Colonic mucosa (tissue), 4 donors: Measurements from ENCODE around the gene OPN4. TPM values are rescaled to one million over a fixed set of nuclear protein-coding genes. Genes with fewer than 3 reads are reported as not detected.

ENCODE experiments used
- DNase-seq: peaks from one replicate; pipeline ENCODE4 v3.0.0-alpha.2; 2020
- H3K27ac ChIP-seq: fragments of 200-600 bp; one replicate; pipeline ENCODE4 v1.8.0; 2021
- H3K27me3 ChIP-seq: fragments of 200-600 bp; one replicate; pipeline ENCODE4 v1.8.0; 2021
- H3K36me3 ChIP-seq: fragments of 200-600 bp; one replicate; pipeline ENCODE4 v1.8.0; 2021
- H3K4me1 ChIP-seq: fragments of 200-600 bp; one replicate; pipeline ENCODE4 v1.8.0; 2021; ENCODE audit warnings: mild to moderate bottlenecking
- H3K4me3 ChIP-seq: fragments of 200-600 bp; one replicate; pipeline ENCODE4 v1.8.0; 2021
- H3K9ac ChIP-seq, 2 donors: one replicate each; pipeline ENCODE4 v1.7.0; 2013; ENCODE audit warnings: control low read depth in 2 of 2, low read depth in 2 of 2, low read length in 2 of 2
- H3K9me3 ChIP-seq: fragments of 200-600 bp; one replicate; pipeline ENCODE4 v1.8.0; 2021
- CTCF ChIP-seq: fragments of 200-600 bp; IDR thresholded peaks from one replicate; pipeline ENCODE4 v1.8.0; 2022; ENCODE audit warnings: antibody characterized with exemption, mild to moderate bottlenecking
- intact Hi-C: fragments of 100-400 bp; cut with DNase I; formaldehyde crosslinking; loops from one replicate; pipeline ENCODE4 v1.14.1; 2022
- total RNA-seq, 2 donors: library from RNA; stranded (reverse); fragmentation: NEBNext Ultra II Directional in 1 of 2; extraction: Animal tissue kit (Norgen Biotek cat#: 25700) in 1 of 2; gene quantifications; one replicate each; pipeline ENCODE4 v1.2.1, GENCODE V29; 2021
- donor health status: healthy.
- donor health status: DM: no; HTN: no; CAD: no.
- donor health status: DM: no; HTN: no; CAD: no.

The OPN4 gene
- total RNA-seq, 2 donors from 2014 or later, result not detected

DNA sequence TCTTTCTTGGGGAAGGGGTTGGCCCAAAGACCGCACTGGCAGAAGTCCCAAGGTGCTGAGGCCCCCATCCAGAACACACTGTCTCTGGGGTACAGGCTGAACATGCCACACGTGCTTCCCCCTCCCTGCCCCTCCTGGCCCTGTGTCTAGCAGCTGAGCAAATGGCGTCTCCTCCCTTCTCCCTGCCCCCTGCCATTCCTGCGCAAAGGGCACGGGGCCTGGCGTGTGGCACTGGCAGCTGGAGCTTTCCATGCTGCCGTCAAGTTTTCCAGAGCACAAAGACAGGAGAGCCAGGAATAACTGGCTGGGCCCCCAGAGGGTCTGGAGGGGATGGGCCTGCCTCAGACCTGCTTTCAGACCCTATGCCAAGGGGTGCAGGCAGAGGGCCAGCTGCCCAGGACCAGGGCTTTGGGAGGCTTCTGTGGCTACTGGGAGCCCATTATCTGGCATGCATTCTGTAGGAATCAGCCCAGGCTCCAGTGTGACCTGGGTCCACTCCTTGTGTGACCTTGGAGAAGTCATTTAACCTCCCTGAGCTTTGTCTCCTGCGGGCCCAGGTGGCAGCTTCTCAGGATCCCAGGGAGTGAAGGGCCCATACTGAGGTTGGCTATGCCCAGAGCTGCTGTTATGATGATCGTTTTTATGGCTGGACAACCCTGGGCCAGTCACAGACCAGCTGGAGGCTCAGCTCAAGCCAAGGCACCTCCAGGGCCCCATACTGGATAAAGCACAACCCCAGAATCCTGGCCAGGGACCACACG is 13.3 kb downstream of the OPN4 start:
- Histone ChIP-seq H3K36me3 (no peaks in the 10 kb centered on the region), H3K9ac (peak overlapping the region in 1 of 2 donors; percentile 31), H3K27ac (no peak overlapping the region), H3K9me3 (no peaks in the 10 kb centered on the region), H3K4me1 (peaks cover 5% of the 10 kb centered on the region), H3K4me3 (no peak overlapping the region), H3K27me3 (no peaks in the 10 kb centered on the region)
- no peak for DNase-seq
- no peak for TF ChIP-seq CTCF
- intact Hi-C loops, result no loop called here

- peak within 1 kb of the TSS; percentile 27 for H3K27ac ChIP-seq
- H3K4me3 ChIP-seq, result no peak within 1 kb of the TSS
- no peaks in the 10 kb centered on the region for H3K9me3 ChIP-seq
- DNase-seq, result no peak
- H3K4me1 ChIP-seq, result peaks cover 5% of the 10 kb centered on the region
- peak within 1 kb of the TSS; percentile 26 to 31 for H3K9ac ChIP-seq
- TF ChIP-seq CTCF, result no peak
- no peaks in the 10 kb centered on the region for H3K27me3 ChIP-seq
- intact Hi-C loops, result no loop called here
- H3K36me3 ChIP-seq, result no peaks in the 10 kb centered on the region
Observed at GRCh38 chr10:86668297-86669165, 14.2 kb downstream of the OPN4 start, which contains the start of gene LDB3. Gene LDB3 (plus strand): TSS chr10:86668511. CDS start chr10:86668692, 181 bp downstream.

GRCh38 chr10:86670290-86670811 is 16.0 kb downstream of the OPN4 start:
- intact Hi-C loops, result no loop called here
- no peaks in the 10 kb centered on the region for H3K27me3 ChIP-seq
- H3K4me3 ChIP-seq, result no peak overlapping the region
- DNase-seq, result no peak
- H3K9ac ChIP-seq, result peak overlapping the region; percentile 1 to 19
- no peaks in the 10 kb centered on the region for H3K36me3 ChIP-seq
- H3K27ac ChIP-seq, result no peak overlapping the region
- H3K4me1 ChIP-seq, result peaks cover 5% of the 10 kb centered on the region
- H3K9me3 ChIP-seq, result no peaks in the 10 kb centered on the region
- TF ChIP-seq CTCF, result no peak

GRCh38 chr10:86670876-86671275 is 16.5 kb downstream of the OPN4 start:
- intact Hi-C loops, result no loop called here
- H3K4me3 ChIP-seq, result no peak overlapping the region
- DNase-seq, result no peak

More at GRCh38 chr10:86670876-86671275, 16.5 kb downstream of the OPN4 start:
- no peak for TF ChIP-seq CTCF
- H3K27ac ChIP-seq, result no peak overlapping the region
- no peaks in the 10 kb centered on the region for H3K27me3 ChIP-seq
- peaks cover 5% of the 10 kb centered on the region for H3K4me1 ChIP-seq
- H3K36me3 ChIP-seq, result no peaks in the 10 kb centered on the region
- H3K9me3 ChIP-seq, result no peaks in the 10 kb centered on the region
- no peak overlapping the region for H3K9ac ChIP-seq
